ENCODE measurements around the gene DERA.
"Not testable (repeated sequence)": the region's sequence is repeated elsewhere in the genome, so short reads cannot be mapped to it uniquely, and the experiment has no call there.

The DERA gene

DNA sequence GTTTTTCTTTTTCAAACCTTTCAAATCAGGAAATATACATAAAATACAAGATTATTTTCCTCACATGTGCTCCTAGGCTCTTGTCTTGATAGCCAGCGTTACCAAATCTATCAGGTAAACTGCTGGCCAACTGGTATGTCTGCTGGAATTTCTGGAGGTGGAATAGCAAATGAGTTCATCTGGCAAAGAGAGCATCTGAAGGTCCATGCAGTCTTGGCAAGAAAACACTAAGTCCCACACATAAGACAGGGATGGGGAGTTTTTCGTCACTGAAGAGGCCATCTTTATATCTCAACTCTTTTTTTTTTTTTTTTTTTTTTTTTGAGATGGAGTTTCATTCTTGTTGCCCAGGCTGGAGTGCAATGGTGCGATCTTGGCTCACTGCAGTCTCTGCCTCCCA, 60.1 kb downstream of the DERA start:
- no peak for DNase-seq

DNA sequence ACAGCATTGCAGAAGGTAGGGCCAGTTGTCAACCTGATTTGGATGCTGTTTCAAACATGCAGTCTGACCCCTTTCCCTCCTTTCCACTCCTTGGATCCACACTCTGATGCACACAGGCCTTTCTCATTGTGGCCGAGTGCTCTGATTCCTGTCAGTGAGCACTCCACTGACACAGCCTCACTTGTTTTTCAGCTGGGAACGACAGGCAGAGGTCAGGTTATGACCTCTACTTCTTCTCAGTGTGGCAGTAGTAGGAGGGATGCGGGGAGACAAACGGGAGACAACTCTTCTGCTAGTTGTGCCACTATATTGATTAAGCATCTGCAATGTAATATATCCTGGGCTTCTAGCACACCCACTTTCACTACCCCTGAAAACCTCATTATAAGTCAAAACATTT, 61.8 kb downstream of the DERA start:
- DNase-seq = no peak

DNA sequence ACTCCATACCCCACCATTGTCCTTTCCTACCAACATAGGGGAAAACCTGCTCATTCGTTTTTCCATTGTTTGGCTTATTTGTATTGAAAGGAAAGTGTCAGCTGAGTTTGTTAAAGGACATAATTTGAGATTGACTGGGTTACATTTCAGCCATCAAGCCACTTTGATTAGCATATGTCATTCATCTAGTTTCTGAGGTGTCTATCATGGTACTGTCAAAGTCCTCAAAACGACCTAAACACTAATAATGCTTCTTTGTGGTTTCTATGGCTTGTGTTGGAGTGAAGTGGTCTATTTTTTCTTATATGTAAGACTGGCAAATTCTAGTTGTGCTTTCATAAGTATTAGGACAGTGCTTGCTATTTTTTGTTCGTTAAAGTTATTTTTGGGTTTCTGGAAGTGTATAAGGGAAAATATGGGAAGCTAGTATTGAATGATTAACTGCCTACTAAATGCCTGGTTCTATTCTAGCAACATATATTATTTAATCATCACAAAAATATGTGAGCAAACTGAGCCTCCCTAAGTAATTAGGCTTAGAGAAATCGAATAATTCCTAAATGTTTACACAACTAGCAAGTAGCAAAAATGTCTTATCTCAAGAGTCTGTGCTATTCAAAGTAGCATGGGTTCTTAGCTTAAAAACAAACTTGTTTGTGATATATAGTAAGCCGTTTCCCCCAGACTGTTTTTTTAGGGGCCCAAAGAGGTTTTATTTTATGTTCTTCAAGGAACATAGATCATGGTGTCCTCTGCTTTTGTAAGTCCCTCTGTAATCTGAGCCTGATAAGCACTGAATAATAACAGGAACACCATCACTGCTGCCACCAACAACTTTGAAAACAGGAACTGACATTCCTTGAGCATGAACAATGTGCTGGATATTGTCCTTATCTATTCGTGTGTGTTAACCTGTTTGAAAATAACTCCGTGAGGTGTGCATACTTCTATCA, 67.1 kb downstream of the DERA start:
- DNase-seq = no peak

DNA sequence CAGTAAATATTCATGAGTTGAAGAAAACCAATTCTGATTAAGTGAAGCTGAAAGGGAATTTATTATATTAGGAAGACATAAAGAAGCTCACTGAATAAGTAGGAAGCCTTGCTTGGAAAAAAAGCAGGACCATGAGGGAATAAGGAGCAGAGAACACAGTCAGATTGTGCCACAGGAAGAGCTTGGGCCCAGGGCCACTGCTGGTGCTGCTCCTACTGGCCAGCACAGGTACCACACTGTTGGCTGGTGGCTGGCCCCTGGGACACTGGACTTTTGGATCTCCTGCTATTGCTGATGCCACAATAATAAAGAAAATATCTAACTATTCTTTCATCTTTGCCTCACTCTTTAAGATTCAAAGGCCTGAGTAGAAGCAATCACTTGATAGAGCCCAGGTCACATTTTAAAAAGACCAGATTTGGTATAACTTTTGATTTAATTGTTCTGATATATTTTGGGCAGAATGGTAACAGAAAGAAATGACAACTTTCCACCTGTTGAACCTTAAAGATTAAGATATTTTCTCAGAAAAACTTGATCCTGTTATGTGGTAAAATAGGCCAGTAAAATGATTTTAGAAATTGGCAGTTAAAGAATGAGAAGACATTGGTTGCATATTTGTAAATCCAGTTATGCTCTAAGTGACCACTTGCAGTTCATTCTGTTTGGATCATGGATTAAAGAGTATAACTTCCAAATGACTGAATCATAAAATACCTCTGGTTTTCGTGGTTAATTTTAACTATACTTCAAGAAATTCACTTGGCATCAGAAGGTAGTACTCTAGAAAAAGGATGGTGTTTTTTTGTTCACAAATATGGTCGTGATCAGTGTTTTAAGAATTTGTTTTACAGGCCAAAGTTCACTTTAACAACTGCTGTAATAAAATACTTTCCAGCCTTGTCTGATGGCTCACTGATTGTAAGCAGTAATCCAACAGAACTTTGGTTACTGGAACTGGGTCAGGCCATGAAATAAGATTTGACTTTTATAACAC, 68.3 kb downstream of the DERA start:
- no peak for DNase-seq

DNA sequence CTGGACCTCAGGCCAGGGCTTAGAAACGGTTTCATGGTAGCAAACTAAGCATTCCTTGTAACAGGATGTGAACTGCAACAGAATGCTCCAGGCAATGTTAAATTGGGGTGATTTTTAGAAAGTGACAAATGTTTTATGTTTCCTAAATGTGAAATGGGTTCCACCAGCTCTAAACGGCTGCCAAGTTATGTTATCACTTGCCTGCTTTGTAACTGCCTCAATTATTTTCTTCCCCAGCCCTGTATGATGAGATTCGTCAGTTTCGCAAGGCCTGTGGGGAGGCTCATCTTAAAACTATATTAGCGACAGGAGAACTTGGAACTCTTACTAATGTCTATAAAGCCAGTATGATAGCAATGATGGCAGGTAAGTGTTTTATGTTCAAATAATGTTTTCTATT, 70.9 kb downstream of the DERA start:
- no peak for DNase-seq

DNA sequence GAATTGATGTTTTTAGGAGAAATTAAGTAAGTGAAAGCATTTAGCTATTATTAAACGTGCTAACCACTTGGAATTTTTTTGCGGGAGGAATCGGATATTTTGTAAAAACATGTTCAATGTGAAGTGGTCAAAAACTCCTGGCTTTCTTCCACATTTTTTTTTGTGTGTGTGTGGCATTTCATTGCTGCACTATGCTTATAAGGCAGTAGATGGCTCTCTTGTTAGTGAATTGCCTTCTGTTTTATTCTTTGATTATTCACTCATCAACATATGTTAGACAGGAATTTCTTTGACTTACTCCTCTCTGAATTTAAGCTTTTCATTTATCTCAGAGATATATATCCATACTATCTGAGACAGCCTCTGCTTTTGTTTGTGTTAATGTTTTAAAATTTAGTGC, 71.3 kb downstream of the DERA start:
- no peak for DNase-seq

DNA sequence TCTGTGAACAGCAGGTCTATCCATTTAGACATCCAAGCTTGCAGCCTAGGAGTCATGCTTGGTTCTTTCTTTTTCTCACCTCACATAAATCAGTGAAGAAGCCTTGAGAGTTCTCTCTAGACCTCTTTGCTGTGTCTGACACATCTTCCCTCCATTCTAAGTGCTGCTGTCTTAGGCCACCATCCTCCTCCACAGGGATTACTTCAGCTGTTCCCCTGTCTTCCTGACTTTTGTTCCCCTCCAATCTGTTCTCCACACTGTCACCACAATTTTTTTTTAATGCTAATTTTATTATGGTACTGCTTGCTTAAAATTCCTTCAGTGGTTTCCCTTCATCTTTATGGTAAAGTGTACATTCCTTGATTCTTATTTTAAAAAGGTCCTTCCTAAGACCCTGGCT, 71.8 kb downstream of the DERA start:
- no peak for DNase-seq

DNA sequence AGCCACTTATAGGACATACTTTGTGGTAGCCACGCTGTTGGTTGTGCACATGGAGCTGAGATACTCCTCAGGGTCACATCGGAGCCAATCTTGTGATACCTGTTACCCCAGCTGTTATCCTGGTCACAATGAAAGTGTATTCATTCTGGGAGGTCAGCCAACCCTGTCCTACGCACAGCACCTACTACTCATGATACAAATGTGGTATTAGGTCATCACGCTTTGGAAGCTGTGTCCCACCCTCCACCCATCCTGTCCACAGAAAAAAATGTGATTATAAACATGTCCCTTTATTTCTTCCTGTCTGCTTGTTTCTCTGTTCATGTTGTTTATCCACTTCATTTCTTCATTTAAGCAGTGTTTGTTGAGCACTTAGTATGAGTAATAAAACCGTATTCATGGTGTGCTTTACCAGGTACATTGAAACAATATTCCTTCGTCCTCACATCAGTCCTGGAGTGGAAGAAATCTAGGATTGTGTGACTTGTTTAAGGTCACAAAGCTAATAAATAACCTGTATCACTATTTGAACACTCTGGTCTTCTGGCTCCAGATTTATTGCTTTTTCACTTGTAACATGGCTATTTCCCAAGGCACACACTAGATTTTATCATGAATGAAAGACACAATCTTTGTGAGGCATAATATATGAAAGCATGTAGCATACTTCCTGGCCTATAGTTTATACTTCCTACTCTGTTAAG, 73.1 kb downstream of the DERA start:
- no peak for DNase-seq

DNA sequence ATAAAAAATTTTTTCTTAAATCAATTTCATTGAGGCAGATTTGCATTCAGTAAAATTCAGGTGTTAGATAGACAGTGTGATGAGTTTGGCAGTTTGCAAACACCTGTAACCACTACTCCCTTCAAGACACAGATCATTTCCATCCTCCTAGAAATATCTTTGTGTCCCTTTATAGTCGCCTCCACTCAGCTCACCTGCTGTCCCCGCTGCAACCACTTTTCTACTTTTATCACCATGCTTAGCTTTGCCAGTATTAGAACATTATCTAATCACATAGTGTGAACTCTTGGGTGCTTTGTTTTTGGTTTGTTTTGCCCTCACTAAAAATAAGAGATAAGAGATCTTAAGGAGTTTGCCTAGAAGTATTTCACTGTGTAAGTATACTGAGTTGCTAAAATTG, 73.8 kb downstream of the DERA start:
- no peak for DNase-seq

DNA sequence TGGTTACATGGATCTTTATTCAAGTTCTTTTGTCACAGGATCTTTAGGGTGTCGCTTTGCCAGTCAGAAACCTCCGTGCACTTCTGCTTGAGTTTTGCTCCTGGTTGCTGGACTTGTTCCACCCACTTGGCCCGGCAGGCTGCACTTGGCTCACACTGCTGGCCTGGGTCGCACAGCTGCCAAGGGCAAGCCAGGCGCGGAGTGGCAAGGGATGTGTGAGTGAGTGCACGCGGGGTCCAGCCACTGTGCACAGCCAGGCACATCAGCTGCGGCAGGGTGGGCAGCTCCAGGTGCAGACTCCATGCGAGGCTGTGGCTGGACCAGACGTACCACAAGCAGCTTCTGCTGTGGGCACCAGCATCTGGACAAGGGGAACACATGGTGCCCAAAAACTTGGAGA, 76.6 kb downstream of the DERA start:
- no peak for DNase-seq

DNA sequence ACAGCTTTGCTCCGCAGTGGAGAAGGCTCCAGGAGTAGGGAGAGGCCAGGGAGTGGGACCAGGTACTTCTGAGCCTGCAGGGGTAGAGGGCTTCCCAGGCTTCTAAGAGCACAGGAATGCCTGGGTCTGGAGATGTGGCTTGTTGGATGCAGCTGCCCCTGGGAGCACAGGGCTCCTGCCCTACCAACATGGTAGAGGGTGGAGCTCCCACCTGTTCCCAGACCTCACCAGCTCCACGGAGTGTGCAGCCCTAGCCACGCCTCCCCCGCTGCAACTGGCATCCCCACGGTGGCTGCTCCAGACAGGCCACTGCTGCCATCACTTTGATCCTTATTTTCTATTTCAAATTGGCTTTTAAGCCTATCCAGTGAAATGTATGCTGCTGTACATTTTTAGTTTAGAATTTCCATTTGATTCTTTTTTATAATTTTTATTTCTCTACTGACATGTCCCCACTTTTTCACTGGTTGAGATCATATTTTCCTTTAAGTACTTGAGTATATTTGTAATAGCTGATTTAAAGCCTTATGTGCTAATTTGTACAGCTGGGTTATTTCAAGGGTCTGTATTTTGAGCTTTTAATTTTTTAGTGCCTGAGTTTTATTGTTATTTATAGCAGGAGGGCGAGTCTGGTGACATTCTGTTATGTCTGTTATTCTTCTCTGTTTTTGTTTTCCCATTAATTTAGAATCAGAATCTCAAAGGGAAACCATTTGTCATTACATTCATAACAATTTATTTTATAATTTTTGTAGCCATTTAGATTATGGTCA, 78.0 kb downstream of the DERA start:
- DNase-seq = no peak

DNA sequence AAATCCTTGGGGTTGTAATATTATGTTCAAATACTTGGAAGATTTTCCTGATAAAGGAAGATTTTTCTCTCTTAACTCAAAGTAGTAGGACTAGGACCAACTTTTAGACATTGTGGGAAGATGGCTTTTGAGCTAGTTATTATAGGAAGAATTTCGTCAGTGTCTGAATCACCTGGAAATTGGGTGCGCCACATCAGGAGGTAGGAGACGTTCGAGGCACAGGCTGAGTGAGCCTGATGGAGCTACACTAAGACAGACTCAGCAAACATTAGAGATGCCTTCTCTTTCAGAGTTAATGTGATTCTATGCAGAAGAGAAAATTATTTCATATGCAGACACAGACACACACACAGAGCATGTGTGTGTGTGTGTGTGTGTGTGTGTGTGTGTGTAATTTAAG, 84.7 kb downstream of the DERA start:
- DNase-seq = no peak

DNA sequence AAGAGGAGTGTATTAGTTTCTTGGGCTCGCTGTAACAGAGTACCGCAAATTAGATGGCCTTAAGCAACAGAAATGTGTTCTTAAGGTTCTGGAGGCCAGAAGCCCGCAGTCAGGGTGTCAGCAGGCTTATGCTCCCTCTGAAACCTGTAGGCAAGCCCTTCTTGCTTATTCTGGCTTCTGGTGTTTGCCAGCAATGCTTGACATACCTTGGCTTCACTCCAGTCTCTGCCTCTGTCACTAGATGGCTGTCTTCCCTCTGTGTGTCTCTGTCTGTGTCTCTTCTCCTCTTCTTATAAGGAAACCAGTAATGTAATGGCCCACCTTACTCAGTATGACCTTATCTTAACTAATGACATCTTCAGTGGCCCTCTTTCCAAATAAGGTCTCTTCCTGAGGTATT, 85.1 kb downstream of the DERA start:
- DNase-seq = no peak

DNA sequence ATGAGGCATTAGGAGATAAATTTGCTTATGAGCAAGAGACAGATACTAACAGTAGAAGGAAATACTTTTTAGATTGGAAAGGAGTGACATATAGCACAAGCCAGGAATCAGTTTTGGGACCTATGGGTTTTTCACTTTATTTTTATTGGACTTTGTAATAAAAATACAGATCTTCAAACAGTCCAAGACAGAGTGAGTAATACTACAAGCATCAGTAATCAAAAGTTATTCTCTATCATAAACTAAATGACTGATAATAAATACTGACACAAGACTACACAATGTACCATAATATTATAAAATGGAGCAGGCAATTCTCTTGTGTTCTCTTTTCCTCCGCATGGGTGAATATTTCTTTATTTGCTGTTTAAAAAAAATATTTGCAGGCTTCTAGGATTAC, 85.8 kb downstream of the DERA start:
- no peak for DNase-seq

DNA sequence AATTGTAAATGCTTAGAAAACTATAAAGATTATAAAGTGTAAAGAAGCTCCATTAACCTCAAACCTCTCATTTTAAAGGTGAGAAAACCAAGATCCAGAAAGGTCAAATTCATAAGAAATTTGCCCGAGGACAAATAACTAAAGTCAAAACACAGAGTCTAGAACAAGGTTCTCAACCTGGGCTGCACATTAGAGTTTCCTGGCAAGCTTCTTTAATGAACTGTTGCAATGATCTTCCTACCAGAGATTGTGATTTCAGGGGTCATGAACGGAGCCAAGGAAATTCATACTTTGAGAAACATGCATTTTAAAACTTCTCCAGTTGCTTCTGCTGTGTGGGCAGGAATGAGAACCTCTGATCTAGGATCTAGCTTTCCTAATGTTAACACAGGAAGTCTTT, 86.8 kb downstream of the DERA start:
- DNase-seq = no peak

DNA sequence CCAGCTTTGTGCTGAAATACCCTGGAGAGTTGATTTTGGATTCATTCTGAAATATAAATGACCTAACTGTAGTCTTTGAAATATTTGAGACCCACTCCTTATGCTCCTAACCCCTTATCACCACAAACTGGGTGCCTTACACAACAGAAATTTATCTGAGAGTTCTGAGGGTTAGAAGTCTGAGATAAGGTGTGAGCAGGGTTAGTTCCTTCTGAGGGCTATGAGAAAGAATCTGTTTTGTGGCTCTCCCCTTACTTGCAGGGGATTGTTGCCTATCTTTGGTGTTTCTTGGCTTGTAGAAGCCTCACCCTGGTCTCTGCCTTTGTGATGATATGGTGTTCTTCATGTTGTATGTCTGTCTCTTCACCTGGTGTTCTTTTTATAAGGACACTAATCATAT, 91.7 kb downstream of the DERA start:
- DNase-seq = no peak

DNA sequence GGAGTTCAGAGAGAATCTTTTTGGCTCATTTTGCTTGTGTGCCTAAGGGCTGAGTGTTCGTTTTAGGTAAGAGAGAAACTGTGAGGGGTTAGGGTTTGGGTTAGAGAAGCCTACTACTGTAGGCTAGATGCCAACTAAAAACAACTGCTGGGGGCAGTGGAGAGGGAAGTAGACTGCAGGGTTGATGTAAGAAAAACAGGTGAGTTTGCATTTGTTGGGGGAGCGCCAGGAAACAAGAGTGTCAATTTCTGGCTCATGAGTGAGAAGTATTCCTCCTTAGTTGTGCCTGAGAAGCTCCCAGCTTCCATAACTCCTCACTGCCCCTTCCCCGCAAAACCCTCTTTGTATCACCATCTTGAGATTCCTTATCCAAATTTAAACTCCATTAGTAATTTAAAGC, 92.3 kb downstream of the DERA start:
- DNase-seq = no peak

DNA sequence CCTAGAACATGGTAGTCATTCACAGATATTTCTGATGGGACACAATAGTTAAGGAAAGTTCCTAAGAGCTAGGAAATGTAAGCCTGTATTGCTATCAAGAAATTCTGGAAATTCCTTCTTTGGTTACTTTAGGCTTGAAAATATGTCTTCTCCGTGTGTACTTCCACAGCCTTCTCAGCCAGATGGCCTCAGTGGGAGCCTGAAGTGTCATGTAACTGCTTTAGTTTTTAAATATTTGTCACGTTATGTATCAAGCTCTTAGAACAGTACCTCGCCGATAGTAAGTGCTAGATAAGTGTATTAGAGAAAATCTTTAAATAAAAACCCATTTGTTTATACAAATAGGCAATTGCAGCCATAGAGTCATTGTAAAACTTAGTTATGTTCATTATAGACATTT, 95.6 kb downstream of the DERA start:
- no peak for DNase-seq

DNA sequence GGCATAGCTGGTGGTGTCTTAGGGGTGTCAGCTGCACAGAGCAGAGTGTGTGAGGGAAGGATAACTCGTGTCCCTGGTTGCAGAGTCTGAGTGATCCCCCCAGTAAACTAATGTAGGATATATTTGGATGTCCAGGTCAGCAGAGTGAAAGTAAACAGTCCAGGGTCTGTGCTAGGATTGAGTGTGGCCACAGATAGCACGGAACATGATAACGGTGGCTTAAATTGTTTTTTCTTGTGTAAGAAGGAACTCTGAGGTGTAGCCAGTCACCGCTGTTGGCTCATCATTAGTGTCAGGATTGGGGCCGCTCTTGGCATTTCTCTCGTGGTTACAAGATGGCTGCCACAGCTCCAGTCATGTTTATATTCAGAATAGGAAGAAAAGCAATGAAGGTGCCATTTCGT, 97.3 kb downstream of the DERA start:
- no peak for DNase-seq

DNA sequence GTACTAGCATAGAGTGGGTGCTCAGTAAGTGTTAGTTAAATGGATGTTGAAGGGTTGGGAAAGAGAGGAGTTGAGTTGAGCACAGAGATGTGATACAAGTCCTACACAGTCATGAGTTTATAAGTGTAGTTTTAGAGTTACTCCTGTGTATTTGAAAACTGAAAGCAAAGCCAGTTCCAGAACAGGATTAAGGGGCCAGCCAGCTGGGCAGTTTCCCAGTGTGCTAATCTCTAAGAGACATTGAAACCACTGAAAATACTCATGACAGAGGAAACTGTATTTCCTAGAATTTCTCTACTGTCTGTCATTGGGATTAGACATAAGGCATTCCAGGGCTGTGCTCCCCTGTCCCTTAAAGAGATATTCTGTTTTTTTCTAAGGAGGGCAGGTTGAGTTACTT, 101.0 kb downstream of the DERA start:
- DNase-seq = no peak

DNA sequence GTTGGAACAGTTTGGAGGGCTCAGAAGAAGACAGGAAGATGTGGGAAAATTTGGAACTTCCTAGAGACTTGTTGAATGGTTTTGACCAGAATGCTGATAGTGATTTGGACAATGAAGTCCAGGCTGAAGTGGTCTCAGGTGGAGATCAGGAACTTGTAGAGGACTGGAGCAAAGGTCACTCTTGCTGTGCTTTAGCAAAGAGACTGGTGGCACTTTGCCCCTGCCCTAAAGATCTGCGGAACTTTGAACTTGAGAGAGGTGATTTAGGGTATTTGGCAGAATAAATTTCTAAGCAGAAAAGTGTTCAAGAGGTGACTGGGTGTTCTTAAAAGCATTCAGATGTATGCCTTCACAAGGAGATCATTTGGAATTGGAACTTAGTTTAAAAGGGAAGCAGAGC, 102.6 kb downstream of the DERA start:
- DNase-seq = not testable (repeated sequence)

DNA sequence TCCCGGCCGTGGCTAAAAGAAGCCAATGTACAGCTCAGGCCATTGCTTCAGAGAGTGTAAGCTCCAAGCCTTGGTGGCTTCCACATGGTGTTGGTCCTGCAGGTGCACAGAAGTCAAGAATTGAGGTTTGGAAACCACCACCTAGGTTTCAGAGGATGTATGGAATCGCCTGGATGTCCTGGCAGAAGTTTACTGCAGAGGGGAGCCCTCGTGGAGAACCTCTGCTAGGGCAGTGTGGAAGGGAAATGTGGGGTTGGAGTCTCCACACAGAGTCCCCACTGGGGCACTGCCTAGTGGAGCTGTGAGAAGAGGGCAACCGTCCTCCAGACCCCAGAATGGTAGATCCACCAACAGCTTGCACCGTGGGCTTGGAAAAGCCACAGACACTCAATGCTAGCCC, 103.3 kb downstream of the DERA start:
- DNase-seq = not testable (repeated sequence)

Measured in activated CD4-positive, alpha-beta T cell treated with anti-CD3 and anti-CD28 coated beads, Interleukin-2, amount 50 U/mL, for 4 hours (primary cell).